Transverse colon (tissue), 3 donors: ENCODE results near the gene PRTN3.

ENCODE experiments used
- CTCF ChIP-seq, 5 experiments: fragments of 200-600 bp in 3 of 5; fragments of 450-650 bp in 2 of 5; sonication (generic) in 3 of 5; IDR thresholded peaks; 1 replicate in 2 of 5; 2 replicates in 3 of 5; pipeline ENCODE4 v1.5.1; 2016 to 2017; ENCODE audit warnings: antibody characterized with exemption in 5 of 5, inconsistent platforms in 3 of 5, mild to moderate bottlenecking in 2 of 5, moderate library complexity in 1 of 5
- EP300 ChIP-seq: sonication (generic); formaldehyde crosslinking; IDR thresholded peaks from one replicate; pipeline ENCODE4 v1.6.1; 2017; ENCODE audit warnings: antibody characterized with exemption, low read depth

- TF ChIP-seq EP300 (no peak), CTCF (IDR thresholded peaks at IDR 0.05) (no peak)
These were observed 32.8 kb downstream of the PRTN3 start for GRCh38 chr19:873561-874041.
